ENCODE results near the gene MEPCE. TPM values are rescaled to one million over a fixed set of nuclear protein-coding genes. Genes with fewer than 3 reads are reported as not detected.

MEPCE gene
- total RNA-seq, 2 donors from 2014 or later, result 12.6 to 21.9 TPM

GRCh38 chr7:100428199-100428966 lies 1.2 kb upstream of the MEPCE start, which contains the start of gene ZCWPW1:
Gene ZCWPW1 (minus strand): TSS chr7:100428703. CDS start chr7:100420649, 8,054 bp downstream.
- H3K27ac ChIP-seq, result peak within 1 kb of the TSS; percentile 95 to 98
- peak within 1 kb of the TSS; percentile 71 to 89 for H3K4me3 ChIP-seq
- peak; percentile 97 for DNase-seq (ENCODE audit: low spot score)
- H3K36me3 ChIP-seq, result peaks cover 6% of the 10 kb centered on the region
- TF ChIP-seq, protein P1, sequence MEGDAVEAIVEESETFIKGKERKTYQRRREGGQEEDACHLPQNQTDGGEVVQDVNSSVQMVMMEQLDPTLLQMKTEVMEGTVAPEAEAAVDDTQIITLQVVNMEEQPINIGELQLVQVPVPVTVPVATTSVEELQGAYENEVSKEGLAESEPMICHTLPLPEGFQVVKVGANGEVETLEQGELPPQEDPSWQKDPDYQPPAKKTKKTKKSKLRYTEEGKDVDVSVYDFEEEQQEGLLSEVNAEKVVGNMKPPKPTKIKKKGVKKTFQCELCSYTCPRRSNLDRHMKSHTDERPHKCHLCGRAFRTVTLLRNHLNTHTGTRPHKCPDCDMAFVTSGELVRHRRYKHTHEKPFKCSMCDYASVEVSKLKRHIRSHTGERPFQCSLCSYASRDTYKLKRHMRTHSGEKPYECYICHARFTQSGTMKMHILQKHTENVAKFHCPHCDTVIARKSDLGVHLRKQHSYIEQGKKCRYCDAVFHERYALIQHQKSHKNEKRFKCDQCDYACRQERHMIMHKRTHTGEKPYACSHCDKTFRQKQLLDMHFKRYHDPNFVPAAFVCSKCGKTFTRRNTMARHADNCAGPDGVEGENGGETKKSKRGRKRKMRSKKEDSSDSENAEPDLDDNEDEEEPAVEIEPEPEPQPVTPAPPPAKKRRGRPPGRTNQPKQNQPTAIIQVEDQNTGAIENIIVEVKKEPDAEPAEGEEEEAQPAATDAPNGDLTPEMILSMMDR (IDR thresholded peaks at IDR 0.05), result peak in 1 of 2 donors; percentile 17
- H3K27me3 ChIP-seq, result no peaks in the 10 kb centered on the region
- H3K4me1 ChIP-seq, result peaks cover 0 to 32% of the 10 kb centered on the region in 2 donors
- H3K9me3 ChIP-seq, result no peaks in the 10 kb centered on the region

- TF ChIP-seq, protein P1 (IDR thresholded peaks at IDR 0.05), result no peak
- Histone ChIP-seq H3K36me3 (peaks cover 13% of the 10 kb centered on the region), H3K4me3 (peak overlapping the region; percentile 71 to 89), H3K4me1 (peaks cover 0 to 32% of the 10 kb centered on the region in 2 donors), H3K9me3 (no peaks in the 10 kb centered on the region), H3K27me3 (no peaks in the 10 kb centered on the region), H3K27ac (peak overlapping the region; percentile 95 to 98)
- DNase-seq (ENCODE audit: low spot score), result peak; percentile 100
These were observed 529 bp upstream of the MEPCE start for GRCh38 chr7:100428967-100429636.

GRCh38 chr7:100430493-100431285 lies 1.1 kb downstream of the MEPCE start:
- Histone ChIP-seq H3K4me1 (peaks cover 0 to 46% of the 10 kb centered on the region in 2 donors), H3K4me3 (peak overlapping the region; percentile 71 to 89), H3K27ac (peak overlapping the region; percentile 95 to 98), H3K36me3 (peaks cover 21% of the 10 kb centered on the region), H3K27me3 (no peaks in the 10 kb centered on the region), H3K9me3 (no peaks in the 10 kb centered on the region)
- TF ChIP-seq, protein P1 (IDR thresholded peaks at IDR 0.05), result no peak
- no peak for DNase-seq (ENCODE audit: low spot score)

DNA sequence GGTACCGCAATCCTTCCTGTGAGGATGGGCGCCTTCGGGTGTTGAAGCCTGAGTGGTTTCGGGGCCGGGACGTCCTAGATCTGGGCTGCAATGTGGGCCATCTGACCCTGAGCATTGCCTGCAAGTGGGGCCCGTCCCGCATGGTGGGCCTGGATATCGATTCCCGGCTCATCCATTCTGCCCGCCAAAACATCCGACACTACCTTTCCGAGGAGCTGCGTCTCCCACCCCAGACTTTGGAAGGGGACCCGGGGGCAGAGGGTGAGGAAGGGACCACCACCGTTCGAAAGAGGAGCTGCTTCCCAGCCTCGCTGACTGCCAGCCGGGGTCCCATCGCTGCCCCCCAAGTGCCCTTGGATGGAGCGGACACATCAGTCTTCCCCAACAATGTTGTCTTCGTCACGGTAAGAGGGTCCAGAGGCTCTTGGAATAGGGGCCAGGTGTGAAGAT lies 1.7 kb downstream of the MEPCE start:
- H3K36me3 ChIP-seq, result peaks cover 21% of the 10 kb centered on the region
- DNase-seq (ENCODE audit: low spot score), result no peak
- no peaks in the 10 kb centered on the region for H3K9me3 ChIP-seq
- TF ChIP-seq, protein P1 (IDR thresholded peaks at IDR 0.05), result no peak
- H3K27ac ChIP-seq, result peak overlapping the region in 1 of 2 donors; percentile 98
- H3K4me1 ChIP-seq, result peaks cover 0 to 46% of the 10 kb centered on the region in 2 donors
- no peaks in the 10 kb centered on the region for H3K27me3 ChIP-seq
- H3K4me3 ChIP-seq, result no peak overlapping the region

- H3K27me3 ChIP-seq, result no peaks in the 10 kb centered on the region
- peaks cover 0 to 46% of the 10 kb centered on the region in 2 donors for H3K4me1 ChIP-seq
- H3K4me3 ChIP-seq, result no peak overlapping the region
- H3K9me3 ChIP-seq, result no peaks in the 10 kb centered on the region
- H3K36me3 ChIP-seq, result peaks cover 21% of the 10 kb centered on the region
- DNase-seq (ENCODE audit: low spot score), result no peak
- TF ChIP-seq, protein P1 (IDR thresholded peaks at IDR 0.05), result no peak
- H3K27ac ChIP-seq, result no peak overlapping the region
These were observed 2.4 kb downstream of the MEPCE start for GRCh38 chr7:100432053-100432452.

All from right atrium auricular region (tissue), 2 donors.